PC-3 (cell line): ENCODE measurements around the gene TP53I3. TPM values are rescaled to one million over a fixed set of nuclear protein-coding genes. Genes with fewer than 3 reads are reported as not detected.
"Not testable (repeated sequence)": the region's sequence is repeated elsewhere in the genome, so short reads cannot be mapped to it uniquely, and the experiment has no call there.

Source experiments
- ATAC-seq: fragments of 200-7000 bp; cut with Tn5 transposase; 2 replicates; pipeline ENCODE4 v1.9.1; 2020; ENCODE audit warnings: mild to moderate bottlenecking, moderate library complexity
- BruUV-seq: library from RNA; stranded (reverse); fragments of 400-500 nt; replicated peaks from 2 replicates; lab custom pipeline; 2021; lab: Mats Ljungman, UMichigan
- CTCF ChIA-PET: fragments of 300-600 bp; sonication (Branson Sonifier 250); formaldehyde crosslinking; loops from one replicate; lab custom pipeline; 2022; ENCODE audit warnings: antibody characterized with exemption; lab: Charles Lee
- POLR2A ChIA-PET: fragments of 300-600 bp; sonication (Branson Sonifier 250); formaldehyde crosslinking; loops from one replicate; lab custom pipeline; 2022; ENCODE audit warnings: antibody characterized with exemption; ENCODE audit not compliant: unreplicated experiment; lab: Charles Lee
- DNase-seq: peaks from one replicate; pipeline ENCODE4 v3.0.0-alpha.2; 2015
- H2AFZ ChIP-seq: fragments of 300-600 bp; sonication (generic); 2 replicates; pipeline ENCODE4 v1.6.0; 2016; ENCODE audit warnings: antibody characterized with exemption, low read length
- H3F3A ChIP-seq: fragments of 300-600 bp; sonication (generic); one replicate; pipeline ENCODE4 v1.6.0; 2017; ENCODE audit warnings: antibody characterized with exemption, low read length, control low read depth, mild to moderate bottlenecking; ENCODE audit not compliant: unreplicated experiment
- H3K27ac ChIP-seq: fragments of 300-600 bp; sonication (generic); 2 replicates; pipeline ENCODE4 v1.5.1; 2016; ENCODE audit warnings: mild to moderate bottlenecking, low read length
- H3K27me3 ChIP-seq: fragments of 300-600 bp; sonication (generic); 2 replicates; pipeline ENCODE4 v1.6.1; 2016; ENCODE audit warnings: low read length, mixed read lengths
- H3K36me3 ChIP-seq: fragments of 300-600 bp; sonication (generic); 2 replicates; pipeline ENCODE4 v1.6.1; 2016; ENCODE audit warnings: low read depth, mixed run types, low read length, mixed read lengths
- H3K4me1 ChIP-seq: fragments of 300-600 bp; sonication (generic); 2 replicates; pipeline ENCODE4 v1.5.1; 2016; ENCODE audit warnings: low read length; ENCODE audit not compliant: insufficient read depth
- H3K4me2 ChIP-seq: fragments of 300-600 bp; sonication (generic); 2 replicates; pipeline ENCODE4 v1.6.0; 2016; ENCODE audit warnings: low read length
- H3K4me3 ChIP-seq: fragments of 300-600 bp; sonication (generic); 2 replicates; pipeline ENCODE4 v1.5.1; 2016; ENCODE audit warnings: mild to moderate bottlenecking, low read length, mixed read lengths
- H3K79me2 ChIP-seq: fragments of 300-600 bp; sonication (generic); 2 replicates; pipeline ENCODE4 v1.6.1; 2017; ENCODE audit warnings: low read length, mixed read lengths
- H3K9ac ChIP-seq: fragments of 300-600 bp; sonication (generic); 2 replicates; pipeline ENCODE4 v1.6.0; 2016; ENCODE audit warnings: mild to moderate bottlenecking, low read length
- H3K9me2 ChIP-seq: fragments of 300-600 bp; sonication (generic); replicated peaks from 2 replicates; pipeline ENCODE4 v1.6.1; 2016; ENCODE audit warnings: mixed run types, low read length, mixed read lengths
- H3K9me3 ChIP-seq: fragments of 300-600 bp; sonication (generic); 2 replicates; pipeline ENCODE4 v1.6.1; 2016; ENCODE audit warnings: low read length, mixed read lengths
- H4K20me1 ChIP-seq: fragments of 300-600 bp; sonication (generic); 2 replicates; pipeline ENCODE4 v1.6.1; 2016; ENCODE audit warnings: low read length, mixed read lengths
- CTCF ChIP-seq: fragments of 300-600 bp; sonication (generic); conservative IDR thresholded peaks from 2 replicates; pipeline ENCODE4 v1.5.1; 2017; ENCODE audit warnings: antibody characterized with exemption, low read depth, mild to moderate bottlenecking, low read length
- EZH2 ChIP-seq: fragments of 300-600 bp; sonication (generic); IDR thresholded peaks from one replicate; pipeline ENCODE4 v1.6.1; 2017; ENCODE audit warnings: antibody characterized with exemption, mild to moderate bottlenecking, low read length; ENCODE audit not compliant: unreplicated experiment
- EZH2phosphoT487 ChIP-seq: fragments of 300-600 bp; sonication (generic); IDR thresholded peaks from 2 replicates; pipeline ENCODE4 v1.6.1; 2018; ENCODE audit warnings: mild to moderate bottlenecking, antibody characterized with exemption, low read length, borderline replicate concordance
- intact Hi-C: fragments of 100-400 bp; cut with micrococcal nuclease; formaldehyde crosslinking; loops from 2 replicates; pipeline ENCODE4 v1.9.0; 2023
- total RNA-seq: library from RNA; depleted of rRNA; stranded (reverse); fragments of >200 nt; gene quantifications from 2 replicates; pipeline ENCODE4 v1.2.3, GENCODE V29; 2014

The TP53I3 gene
- total RNA-seq, 1 experiment from 2014 or later = 42.4 TPM

- Histone ChIP-seq H2AFZ (peak within 1 kb of the TSS; percentile 100), H3K9ac (peak within 1 kb of the TSS; percentile 79), H3K4me2 (peak within 1 kb of the TSS; percentile 87), H3K36me3 (no peaks in the 10 kb centered on the region), H3K27me3 (no peaks in the 10 kb centered on the region), H3K4me3 (peak within 1 kb of the TSS; percentile 91), H3K9me2 (no peaks in the 10 kb centered on the region), H3K9me3 (no peaks in the 10 kb centered on the region), H3F3A (no peaks in the 10 kb centered on the region), H3K27ac (no peak within 1 kb of the TSS), H4K20me1 (no peaks in the 10 kb centered on the region), H3K79me2 (peaks cover 33% of the 10 kb centered on the region), H3K4me1 (peaks cover 11% of the 10 kb centered on the region)
- BruUV-seq = TSS peak; percentile 61
- DNase-seq (peak; percentile 98), ATAC-seq (peak; percentile 99)
- ChIA-PET CTCF (interaction anchor here (0.6 kb wide), 1 partner anchor 30 kb away, joined by 3 read pairs; no protein-coding TSS in a partner anchor), POLR2A (interaction anchor here (0.6 to 0.8 kb wide), 4 partner anchors 32 to 611 kb away, joined by 3 to 5 read pairs (median 4); partner anchors contain the start of gene ATAD2B)
- TF ChIP-seq EZH2 = no peak
- no peak for TF ChIP-seq EZH2phosphoT487
- no peak for TF ChIP-seq CTCF
- intact Hi-C loops = loop anchor here (1.0 kb wide), 3 partner anchors 29 to 59 kb away; partner anchors contain the start of gene SF3B6
Measured at GRCh38 chr2:24046930-24047702, 37.5 kb downstream of the TP53I3 start, which contains the start of gene WDCP. Gene WDCP, minus strand, starts transcription at chr2:24047391. Its CDS starts 7,897 bp downstream, at chr2:24039494.

- intact Hi-C loops = no loop called here
- H3K27me3 ChIP-seq = no peaks in the 10 kb centered on the region
- no peaks in the 10 kb centered on the region for H4K20me1 ChIP-seq
- H3K27ac ChIP-seq = no peak overlapping the region
- H3K9me3 ChIP-seq = no peaks in the 10 kb centered on the region
- peaks cover 11% of the 10 kb centered on the region for H3K4me1 ChIP-seq
- peak overlapping the region; percentile 91 for H3K4me3 ChIP-seq
- H3F3A ChIP-seq = no peaks in the 10 kb centered on the region
- peak overlapping the region; percentile 79 for H3K9ac ChIP-seq
- H3K36me3 ChIP-seq = no peaks in the 10 kb centered on the region
- peaks cover 33% of the 10 kb centered on the region for H3K79me2 ChIP-seq
- no peak for TF ChIP-seq EZH2phosphoT487
- H3K4me2 ChIP-seq = peak overlapping the region; percentile 87
- peak overlapping the region; percentile 87 for H2AFZ ChIP-seq
- H3K9me2 ChIP-seq = no peaks in the 10 kb centered on the region
- CTCF ChIA-PET = no interaction called here
- ATAC-seq = no peak; the same call in 1 of the 2 replicates
- POLR2A ChIA-PET = interaction anchor here (0.6 kb wide), 1 partner anchor 590 kb away, joined by 5 read pairs; no protein-coding TSS in a partner anchor
- no peak for DNase-seq
- BruUV-seq = no TSS peak
Measured at GRCh38 chr2:24046599-24046929, 38.1 kb downstream of the TP53I3 start.

- TF ChIP-seq CTCF = no peak
- no peak for TF ChIP-seq EZH2
- Histone ChIP-seq H2AFZ (no peak overlapping the region), H3K79me2 (peaks cover 36% of the 10 kb centered on the region), H3K36me3 (no peaks in the 10 kb centered on the region), H3K27ac (no peak overlapping the region), H3K9me2 (no peaks in the 10 kb centered on the region), H3K9ac (peak overlapping the region; percentile 79; the same call in 1 of the 2 replicates), H3F3A (no peaks in the 10 kb centered on the region), H3K9me3 (no peaks in the 10 kb centered on the region), H3K4me2 (peak overlapping the region; percentile 87), H4K20me1 (no peaks in the 10 kb centered on the region), H3K4me3 (peak overlapping the region; percentile 91), H3K27me3 (no peaks in the 10 kb centered on the region), H3K4me1 (peaks cover 11% of the 10 kb centered on the region)
- ATAC-seq (no peak), DNase-seq (no peak)
- POLR2A ChIA-PET = no interaction called here
- CTCF ChIA-PET = no interaction called here
- intact Hi-C loops = no loop called here
- no TSS peak for BruUV-seq
Measured at GRCh38 chr2:24045511-24046508, 38.8 kb downstream of the TP53I3 start.

DNA sequence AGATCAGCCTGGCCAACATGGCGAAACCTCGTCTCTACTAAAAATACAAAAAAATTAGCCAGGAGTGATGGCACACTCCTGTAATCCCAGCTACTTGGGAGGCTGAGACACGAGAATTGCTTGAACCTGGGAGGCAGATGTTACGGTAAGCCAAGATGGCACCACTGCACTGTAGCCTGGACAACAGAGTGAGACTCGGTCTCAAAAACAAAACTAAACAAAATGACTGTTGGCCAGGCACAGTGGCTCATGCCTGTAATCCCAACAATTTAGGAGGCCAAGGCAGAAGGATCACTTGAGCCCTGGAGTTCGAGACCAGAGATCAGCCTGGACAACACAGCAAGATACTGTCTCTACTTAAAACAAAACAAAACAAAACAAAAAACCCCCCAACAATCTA, 41.5 kb downstream of the TP53I3 start:
- BruUV-seq, intact Hi-C loops, H2AFZ ChIP-seq, H3F3A ChIP-seq, H3K27me3 ChIP-seq, H4K20me1 ChIP-seq, H3K27ac ChIP-seq, H3K9ac ChIP-seq, H3K4me2 ChIP-seq, CTCF ChIA-PET, H3K4me3 ChIP-seq, H3K9me3 ChIP-seq, DNase-seq, ATAC-seq, H3K9me2 ChIP-seq: not testable (repeated sequence)
- POLR2A ChIA-PET = interaction anchor here (0.6 kb wide), 1 partner anchor 128 kb away, joined by 6 read pairs; no protein-coding TSS in a partner anchor
- Histone ChIP-seq H3K4me1 (peaks cover 11% of the 10 kb centered on the region), H3K36me3 (peaks cover 13% of the 10 kb centered on the region), H3K79me2 (peaks cover 40% of the 10 kb centered on the region)
